GM18867 (cell line): Measurements from ENCODE around the gene SEC23A.
"Not testable (repeated sequence)": the region's sequence is repeated elsewhere in the genome, so short reads cannot be mapped to it uniquely, and the experiment has no call there.

Source experiments
- ATAC-seq: cut with Tn5 transposase; IDR thresholded peaks from one replicate; pipeline ENCODE4 v1.9.1; 2021; ENCODE audit warnings: mild to moderate bottlenecking, moderate library complexity; ENCODE audit not compliant: unreplicated experiment

SEC23A gene

DNA sequence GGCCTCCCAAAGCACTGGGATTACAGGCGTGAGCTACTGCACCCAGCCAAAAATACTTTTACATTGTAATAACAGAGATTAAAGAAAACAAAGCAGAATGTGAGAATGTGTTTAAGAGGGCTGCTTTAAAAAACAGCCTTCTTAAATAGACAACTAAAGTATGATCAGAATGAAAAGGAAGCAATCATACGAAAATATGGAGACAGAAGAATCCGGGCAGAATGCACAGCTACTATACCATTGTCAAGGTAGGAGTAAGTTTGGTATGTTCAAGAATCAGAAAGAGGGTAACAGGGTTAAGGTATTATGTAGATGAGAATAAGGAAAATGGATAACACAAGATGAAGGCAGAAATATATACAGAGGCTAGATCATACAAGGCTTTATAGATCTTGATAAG, 8.5 kb downstream of the SEC23A start:
- no peak for ATAC-seq

DNA sequence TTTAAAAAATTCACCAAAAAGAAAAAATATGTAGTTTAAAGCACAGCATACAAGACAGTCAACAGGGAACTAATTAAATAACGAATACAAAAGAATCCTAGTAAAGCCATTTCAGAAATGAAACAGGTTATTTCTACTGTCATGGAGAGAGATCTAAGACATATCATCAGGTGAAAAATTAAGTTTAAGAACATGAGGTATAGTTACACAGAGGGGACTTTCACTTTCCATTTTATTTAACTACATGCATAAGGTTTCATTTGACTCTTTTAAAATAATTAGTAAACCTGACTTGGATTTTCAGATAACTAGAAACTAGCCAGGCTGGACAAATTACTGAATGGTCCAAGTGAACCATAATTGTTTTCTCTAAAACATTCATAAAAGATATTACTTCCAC, 11.3 kb downstream of the SEC23A start:
- ATAC-seq, result no peak

DNA sequence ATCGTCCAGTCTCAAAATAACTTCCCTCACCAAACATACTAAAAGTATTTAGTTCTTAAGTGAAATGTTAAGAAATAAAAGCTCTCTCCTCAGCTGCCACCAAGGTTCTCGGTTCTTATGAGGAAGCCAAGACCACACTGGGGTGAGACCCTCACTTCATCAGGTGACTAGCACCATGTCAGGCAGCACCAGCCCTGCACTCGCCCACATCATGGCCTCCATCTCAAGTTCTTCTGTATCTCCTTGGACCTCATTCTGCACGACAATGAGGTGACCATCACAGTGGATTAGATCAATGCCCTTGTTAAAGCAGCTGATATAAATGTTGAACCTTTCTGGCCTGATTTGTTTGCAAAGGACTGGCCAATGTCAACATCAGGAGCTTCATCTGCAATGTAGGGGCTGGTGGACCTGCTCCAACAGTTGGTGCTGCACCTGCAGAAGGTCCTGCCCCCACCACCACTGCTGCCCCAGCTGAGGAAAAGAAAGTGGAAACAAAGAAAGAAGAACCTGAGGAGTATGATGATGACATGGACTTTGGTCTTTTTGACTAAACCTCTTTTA, 12.4 kb downstream of the SEC23A start:
- no peak for ATAC-seq

DNA sequence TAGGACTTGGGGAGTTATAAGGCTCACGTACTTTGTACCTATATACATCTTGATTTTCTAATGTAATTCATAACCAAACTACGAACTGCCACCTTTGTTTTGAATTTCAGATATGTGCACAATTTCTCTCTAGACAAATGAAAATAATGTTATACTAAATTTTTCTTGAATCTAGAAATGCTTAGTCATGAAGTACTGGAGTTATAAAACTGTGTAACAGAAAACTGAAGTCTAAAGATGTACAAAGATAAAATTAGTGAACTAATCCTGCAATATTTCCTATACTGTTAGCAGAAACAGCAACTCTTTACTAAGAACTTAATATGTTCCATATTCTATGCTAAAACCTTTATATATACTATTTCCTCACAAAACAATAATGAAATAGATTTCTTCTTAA, 15.5 kb downstream of the SEC23A start:
- no peak for ATAC-seq

DNA sequence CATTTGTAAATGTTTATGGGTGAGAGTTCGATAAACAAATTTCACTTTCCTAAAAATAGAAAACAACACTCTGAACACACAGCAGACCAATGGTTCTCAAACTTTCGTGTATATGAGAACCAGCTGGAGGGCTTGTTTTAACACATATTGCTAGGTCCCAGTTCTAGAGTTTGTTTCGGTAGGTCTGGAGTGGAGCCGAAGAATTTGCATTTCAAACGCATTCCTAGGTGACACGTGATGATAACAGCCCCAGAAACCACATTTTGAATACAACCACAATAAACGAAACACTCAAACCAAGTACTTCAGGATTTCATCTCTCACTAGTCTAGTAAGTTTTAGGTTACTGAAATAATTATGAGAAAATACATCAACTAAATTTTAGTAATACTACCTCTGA, 17.1 kb downstream of the SEC23A start:
- ATAC-seq, result no peak

DNA sequence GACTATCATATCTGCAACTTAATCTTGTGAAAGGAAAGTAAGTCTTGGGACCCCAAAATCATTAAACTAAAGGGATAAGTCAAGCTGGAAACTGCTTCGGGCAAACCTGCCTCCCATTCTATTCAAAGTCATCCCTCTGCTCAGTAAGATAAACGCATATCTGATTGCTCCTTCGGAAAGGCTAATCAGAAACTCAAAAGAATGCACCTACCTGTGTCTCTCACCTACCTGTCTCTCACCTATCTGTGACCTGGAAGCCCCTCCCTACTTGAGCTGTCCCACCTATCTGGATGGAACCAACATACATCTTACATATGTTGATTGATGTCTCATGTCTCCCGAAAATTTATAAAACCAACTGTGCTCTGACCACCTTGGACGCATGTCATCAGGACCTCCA, 19.9 kb downstream of the SEC23A start:
- no peak for ATAC-seq

DNA sequence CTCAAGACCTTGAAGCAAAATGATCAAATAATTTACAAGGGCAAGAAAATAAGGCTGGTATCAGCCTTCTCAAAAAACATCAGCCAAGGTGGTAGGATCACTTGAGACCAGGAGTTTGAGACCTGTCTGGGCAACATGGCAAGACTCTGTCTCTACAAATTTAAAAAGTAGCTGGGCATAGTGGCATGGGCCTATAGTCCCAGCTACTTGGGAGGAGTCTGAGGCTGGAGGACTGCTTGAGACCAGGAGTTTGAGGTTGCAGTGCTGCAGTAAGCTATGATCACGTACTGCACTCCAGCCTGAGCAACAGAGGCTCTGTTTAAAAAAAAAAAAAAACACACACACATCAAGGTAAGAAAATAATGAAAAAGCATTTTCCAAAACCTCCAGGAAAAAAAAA, 22.1 kb downstream of the SEC23A start:
- ATAC-seq, result no peak

DNA sequence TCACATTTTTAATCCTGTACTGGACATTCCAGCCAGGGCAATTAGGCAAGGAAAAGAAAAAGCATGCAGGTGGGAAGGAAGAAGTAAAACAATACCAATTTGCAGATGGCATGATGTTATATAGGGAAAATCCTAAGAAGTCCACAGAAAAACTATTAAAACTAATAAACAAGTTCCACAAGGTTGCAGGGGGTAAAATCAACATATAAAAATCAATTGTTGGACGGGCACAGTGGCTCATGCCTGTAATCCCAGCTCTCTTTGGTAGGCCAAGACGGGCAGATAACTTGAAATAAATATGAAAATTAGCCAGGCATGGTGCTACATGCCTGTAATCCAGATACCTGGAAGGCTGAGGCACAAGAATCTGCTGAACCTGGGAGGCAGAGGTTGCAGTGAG, 31.9 kb downstream of the SEC23A start:
- ATAC-seq, result no peak

DNA sequence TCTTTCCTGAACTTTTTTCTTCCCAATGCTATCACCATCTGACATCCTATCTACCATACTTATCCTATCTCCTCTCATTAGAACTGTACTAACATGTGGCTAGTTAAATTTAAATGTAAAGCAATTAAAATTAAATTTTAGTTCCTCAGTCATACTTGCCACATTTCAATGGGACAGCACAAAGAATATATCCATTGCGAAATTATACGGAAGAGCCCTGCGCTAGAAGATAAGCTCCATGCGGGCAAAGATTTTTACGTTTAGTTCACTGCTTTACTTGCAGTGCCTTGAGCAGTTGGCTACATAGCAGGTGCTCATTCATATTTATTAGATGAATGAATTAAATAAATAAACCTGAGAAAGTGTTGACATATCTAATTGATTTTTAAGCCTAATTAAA, 33.1 kb downstream of the SEC23A start:
- ATAC-seq, result no peak

DNA sequence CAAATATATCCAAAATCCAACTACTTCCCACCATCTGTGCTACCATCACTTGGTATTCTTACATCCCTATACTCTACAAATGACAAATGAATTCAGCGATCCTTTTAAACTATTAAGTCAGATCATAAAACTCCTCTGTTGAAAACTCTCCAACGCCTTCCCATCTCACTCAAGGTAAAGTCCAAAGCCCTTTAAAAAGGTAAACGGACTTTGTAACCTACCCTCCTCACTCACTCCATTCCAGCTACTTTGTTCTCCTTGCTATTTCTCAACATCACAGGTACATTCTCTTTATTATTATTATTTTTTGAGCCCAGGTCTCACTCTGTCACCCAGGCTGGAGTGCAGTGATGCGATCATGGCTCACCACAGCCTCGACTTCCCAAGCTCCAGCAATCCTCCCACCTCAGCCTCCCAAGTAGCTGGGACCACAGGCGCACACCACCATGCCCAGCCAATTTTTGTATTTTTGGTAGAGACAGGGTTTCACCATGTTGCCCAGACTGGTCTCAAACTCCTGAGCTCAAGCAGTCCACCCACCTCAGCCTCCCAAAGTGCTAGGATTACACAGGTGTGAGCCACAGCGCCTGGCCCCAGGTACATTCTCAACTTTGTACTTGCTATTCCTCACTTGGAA, 33.7 kb downstream of the SEC23A start:
- not testable (repeated sequence) for ATAC-seq

DNA sequence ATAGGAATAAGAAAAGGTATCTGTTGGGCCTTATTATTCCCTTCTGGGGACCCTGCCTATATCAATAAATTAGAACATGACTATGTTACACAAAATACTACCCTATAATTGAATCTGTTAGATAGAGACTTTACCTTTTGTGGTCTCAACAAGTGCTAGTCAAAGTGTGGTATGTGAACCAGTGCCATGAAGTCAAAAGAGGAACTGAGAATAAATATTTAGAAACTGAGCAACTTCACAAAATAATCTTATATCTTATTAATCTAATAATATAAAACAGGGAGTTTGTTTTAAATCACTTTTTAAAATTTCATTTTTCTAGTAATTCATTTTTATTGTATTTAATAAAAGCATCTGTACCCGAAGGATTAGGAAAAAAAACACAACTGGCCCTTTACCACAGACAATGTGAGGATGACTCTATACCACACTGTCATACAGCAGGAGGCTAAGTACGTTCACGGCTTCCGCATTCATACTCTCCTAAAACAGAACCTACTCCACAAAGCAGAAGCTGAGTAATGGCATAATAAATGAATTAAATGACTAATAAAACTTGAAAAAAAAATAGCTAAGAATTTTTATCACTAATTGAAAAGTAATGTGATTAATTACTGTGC, 42.1 kb downstream of the SEC23A start:
- peak; percentile 99 for ATAC-seq

DNA sequence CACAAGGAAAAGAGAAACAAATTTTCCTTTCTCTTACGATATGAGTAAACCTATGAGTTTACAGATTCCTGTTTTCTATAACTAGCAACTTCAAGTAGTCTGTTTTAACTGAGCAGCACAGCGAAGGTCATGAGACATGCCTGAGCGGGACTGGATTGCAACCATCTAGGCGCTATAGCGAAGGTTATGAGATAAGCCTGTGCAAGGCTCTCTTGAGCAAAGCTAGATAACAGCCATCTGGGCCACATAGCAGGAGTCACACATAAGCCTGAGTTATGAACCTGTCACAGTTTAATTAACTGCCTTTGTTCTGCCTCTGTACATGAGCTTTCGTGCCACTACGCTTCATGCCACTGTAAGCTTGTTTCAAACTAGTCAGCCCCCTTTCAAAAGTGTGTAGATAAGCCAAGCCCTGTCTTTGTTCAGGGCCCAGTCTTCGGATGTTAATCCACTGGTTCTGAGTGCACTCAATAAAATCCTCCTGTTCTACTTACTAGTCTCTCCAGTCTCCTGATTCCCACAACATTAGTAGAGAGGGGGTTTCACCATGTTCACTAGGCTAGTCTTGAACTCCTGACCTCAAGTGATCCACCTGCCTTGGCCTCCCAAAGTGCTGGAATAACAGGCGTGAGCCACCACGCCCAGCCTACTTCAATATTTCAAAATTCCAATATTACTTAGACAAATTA, 47.1 kb downstream of the SEC23A start:
- ATAC-seq, result no peak

DNA sequence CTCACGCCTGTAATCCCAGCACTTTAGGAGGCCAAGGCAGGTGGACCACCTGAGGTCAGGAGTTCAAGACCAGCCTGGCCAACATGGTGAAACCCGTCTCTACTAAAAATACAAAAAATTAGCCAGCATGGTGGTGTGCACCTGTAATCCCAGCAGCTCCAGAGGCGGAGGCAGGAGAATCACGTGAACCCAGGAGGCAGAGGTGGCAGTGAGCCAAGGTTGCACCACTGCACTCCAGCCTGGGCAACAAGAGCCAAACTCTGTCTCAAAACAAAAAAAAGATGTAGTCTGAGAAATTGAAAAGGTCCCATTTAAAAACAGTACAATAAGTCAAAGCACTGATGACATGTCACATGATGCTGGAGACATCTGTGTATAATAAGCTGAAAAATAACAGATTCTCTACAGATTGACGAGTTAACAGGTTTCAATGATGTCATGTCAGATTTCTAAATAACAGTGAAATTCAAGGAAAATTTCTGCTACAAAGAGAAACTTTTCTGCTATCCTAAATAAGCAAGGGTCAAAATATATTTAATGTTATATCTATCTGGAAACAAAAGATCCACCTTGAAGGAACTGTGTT, 50.1 kb downstream of the SEC23A start:
- not testable (repeated sequence) for ATAC-seq

DNA sequence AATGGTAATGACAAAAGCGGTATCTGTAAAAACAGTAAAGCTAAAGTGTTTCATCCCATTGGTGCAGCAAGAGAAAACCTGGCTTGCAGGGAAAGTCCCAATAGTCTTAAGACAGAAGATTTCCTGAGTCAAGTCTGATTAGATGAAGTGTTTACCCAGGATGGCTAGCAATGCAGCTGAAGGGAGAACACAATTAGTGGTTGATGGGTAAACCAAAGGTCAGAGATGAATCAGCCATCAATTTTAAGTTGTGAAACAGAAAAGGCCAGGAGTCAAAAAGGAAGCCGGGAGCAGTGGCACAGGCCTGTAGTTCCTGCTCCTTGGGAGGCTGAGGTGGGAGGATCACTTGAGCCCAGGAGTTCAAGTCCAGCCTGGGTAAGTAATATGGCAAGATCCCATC, 52.6 kb downstream of the SEC23A start:
- ATAC-seq, result no peak

DNA sequence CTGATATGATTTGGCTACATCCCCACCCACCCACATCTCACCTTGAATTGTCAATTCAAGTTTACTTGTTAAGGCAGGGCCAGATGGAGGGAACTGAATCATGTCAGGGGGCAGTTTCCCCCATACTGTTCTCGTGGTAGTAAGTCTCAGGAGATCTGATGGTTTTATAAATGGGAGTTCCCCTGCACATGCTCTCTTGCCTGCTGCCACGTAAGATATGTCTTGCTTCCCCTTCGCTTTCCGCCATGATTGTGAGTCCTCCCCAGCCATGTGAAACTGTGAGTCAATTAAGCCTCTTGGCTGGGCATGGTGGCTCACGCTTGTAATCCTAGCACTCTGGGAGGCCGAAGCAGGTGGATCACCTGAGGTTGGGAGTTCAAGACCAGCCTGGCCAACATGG, 57.1 kb downstream of the SEC23A start:
- not testable (repeated sequence) for ATAC-seq

DNA sequence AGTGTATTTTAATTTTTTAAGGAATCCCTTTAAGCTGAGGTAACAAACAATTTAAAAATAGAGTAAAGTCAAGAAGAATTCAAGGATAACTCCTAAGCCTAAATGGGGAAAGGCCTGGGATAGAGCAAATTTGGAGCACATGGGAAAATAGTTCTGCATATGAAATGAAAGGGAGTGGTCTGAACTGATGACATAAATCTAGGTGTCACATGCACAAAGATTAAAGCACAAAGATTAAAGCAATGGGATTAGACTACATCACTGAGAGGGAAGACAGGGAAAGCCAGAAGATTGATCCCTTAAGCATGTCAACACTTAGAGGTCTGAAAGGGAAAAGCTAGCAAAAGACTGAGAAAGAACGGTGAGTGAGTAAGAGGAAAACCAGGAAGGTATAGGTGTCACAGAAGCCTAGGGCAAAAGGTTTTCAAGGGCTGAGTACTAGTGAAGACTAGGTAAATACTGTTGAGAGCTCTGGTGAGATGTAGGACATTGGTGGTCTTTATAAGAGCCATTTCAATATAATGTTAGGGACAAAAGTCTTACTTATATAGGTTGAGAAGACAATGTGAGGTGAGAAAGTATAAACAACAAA, 59.6 kb downstream of the SEC23A start:
- no peak for ATAC-seq

DNA sequence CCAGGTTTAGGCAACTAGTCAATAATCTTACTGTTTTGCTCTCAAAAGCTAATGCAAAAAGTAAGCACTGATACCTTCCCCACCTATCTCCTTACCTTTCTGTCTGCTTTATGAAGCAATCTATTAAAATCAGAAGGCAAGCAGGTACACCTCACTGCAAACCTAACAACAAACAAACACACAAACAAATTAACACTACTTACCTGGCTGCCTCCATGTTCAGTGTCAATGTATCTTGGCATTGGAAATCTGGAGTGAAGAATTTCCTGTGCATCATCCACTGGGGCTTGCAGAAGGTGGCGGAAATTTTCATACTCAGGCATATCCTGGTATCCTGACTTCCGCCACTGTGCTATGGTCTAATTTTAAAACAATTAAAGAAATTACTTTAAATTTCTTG, 62.5 kb downstream of the SEC23A start:
- no peak for ATAC-seq

DNA sequence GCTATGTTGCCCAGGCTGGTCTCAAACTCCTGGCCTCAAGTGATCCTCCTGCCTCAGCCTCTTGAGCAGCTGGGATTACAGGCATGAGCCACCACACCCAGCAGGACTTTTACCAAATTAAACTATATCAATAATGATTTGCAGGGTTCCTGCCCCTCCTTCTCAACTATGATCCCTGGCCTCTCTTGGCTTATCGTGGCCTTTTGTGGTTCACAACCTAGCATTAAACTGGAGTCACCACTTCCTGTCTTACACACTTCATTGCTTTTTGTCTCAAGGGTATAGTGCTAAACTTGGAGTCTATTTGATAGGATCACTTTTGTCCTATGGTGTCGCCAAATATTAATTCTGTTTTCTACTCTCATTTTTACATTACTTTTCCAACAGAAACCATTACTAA, 64.5 kb downstream of the SEC23A start:
- ATAC-seq, result no peak

DNA sequence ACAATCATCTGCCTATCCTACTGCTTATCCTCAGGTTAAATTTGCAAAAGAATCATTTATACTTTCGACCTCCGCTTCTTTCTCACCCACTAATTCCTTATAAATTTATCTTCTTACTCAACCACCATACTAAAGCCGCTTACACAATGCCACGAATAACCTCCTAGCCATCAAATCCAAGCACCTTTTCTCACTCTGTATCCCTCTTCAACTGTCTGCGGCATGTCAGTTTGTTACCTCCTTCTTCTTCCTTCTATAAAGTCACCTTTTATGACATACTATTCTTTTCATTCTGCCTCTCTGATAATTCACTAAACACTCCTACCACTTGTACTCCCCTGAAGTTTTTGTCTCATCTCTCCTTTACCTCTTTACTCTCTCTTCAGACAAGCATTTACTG, 66.3 kb downstream of the SEC23A start:
- ATAC-seq, result no peak

DNA sequence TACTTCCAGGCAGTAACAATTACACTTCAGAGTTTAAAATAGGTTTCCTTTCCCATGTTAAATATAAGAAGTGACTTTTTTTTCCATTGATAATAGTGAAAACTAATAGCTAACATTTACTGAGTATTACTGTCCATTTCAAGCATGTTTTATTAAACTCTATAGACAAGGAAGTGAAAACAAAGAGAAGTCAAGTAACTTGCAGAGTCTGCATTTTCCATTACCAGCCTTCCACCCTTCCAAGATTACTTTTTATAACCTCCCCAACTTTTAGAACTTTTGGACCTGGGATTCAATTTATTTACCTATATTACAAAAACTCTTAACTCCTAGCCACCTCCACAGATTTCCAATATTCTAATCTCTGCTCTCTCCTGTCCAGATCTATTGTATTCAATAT, 67.7 kb downstream of the SEC23A start:
- ATAC-seq, result no peak

DNA sequence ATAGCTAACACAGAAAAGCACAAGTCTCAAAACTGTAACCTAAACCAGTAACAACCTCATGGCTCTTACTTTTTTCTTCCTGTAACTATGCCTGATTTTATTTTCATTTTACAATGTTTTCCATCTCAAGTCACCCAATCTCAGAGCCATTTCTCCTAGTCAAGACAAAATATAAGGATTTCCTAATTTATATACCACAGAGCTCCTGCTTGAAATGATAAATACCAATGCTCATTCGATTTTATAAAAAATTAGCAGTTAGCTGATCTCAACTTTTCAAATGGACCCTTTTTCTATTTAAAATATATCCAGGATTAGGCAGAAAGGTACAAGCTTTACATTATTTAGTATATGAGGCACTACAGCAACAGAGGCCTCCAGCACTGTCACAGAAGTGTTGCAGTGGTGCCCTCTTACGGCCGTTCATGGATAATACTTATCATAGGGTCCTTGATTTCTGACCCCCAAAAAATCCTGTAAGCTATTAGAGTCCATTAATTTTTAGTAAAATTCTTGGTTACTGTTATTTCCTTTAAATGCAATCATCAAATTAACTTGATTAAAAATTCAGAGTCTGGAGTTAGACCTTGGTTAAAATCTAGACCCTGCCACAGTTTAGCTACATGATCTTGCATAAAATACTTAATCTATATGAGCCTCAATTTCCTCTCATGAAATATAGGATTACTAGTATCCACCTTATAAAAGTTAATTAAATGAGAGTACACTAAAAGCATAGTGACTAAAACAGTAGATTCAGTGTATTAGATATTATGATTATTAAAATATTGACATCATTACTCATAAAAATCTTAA, 68.3 kb downstream of the SEC23A start:
- no peak for ATAC-seq
